ENCODE results near the gene GALNT6.
"Not testable (repeated sequence)": the region's sequence is repeated elsewhere in the genome, so short reads cannot be mapped to it uniquely, and the experiment has no call there.

The GALNT6 gene

GRCh38 chr12:51343201-51343600, 48.0 kb downstream of the GALNT6 start:
- H3K4me1 ChIP-seq (ENCODE audit: control insufficient read depth, low read length), result peaks cover 10% of the 10 kb centered on the region
- H3K27ac ChIP-seq (ENCODE audit: low read depth, low read length), result no peak overlapping the region
- peaks cover 35% of the 10 kb centered on the region for H3K27me3 ChIP-seq (ENCODE audit: control insufficient read depth, low read length)
- H3K9me2 ChIP-seq (replicated peaks; ENCODE audit: control insufficient read depth, low read length), result no peaks in the 10 kb centered on the region
- TF ChIP-seq CTCF (IDR thresholded peaks at IDR 0.05; ENCODE audit: low read depth, low read length, poor library complexity, severe bottlenecking), result no peak
- no peak for TF ChIP-seq EZH2phosphoT487 (IDR thresholded peaks at IDR 0.05; ENCODE audit: borderline replicate concordance, low read length)
- H3K79me2 ChIP-seq (ENCODE audit: control insufficient read depth, low read length), result no peaks in the 10 kb centered on the region
- no peaks in the 10 kb centered on the region for H3K9me3 ChIP-seq (ENCODE audit: control insufficient read depth, insufficient read depth, low read length)
- no peak overlapping the region for H3K4me2 ChIP-seq (ENCODE audit: low read length)
- H3K4me3 ChIP-seq (ENCODE audit: low read length), result no peak overlapping the region
- H3F3A ChIP-seq (ENCODE audit: control insufficient read depth, insufficient read depth), result no peaks in the 10 kb centered on the region
- 0 out of 2 replicates have a peak, but pooled peaks cover 3% of the 10 kb centered on the region for H4K20me1 ChIP-seq (ENCODE audit: control insufficient read depth, insufficient read depth, low read depth, low read length)
- no peaks in the 10 kb centered on the region for H3K36me3 ChIP-seq (ENCODE audit: control insufficient read depth, low read length)

- Histone ChIP-seq H3K4me1 (ENCODE audit: control insufficient read depth, low read length) (peaks cover 10% of the 10 kb centered on the region), H3K9me3 (ENCODE audit: control insufficient read depth, insufficient read depth, low read length) (no peaks in the 10 kb centered on the region), H3K27ac (ENCODE audit: low read depth, low read length) (no peak overlapping the region), H3K36me3 (ENCODE audit: control insufficient read depth, low read length) (no peaks in the 10 kb centered on the region), H3K4me2 (ENCODE audit: low read length) (no peak overlapping the region), H3K27me3 (ENCODE audit: control insufficient read depth, low read length) (peaks cover 32% of the 10 kb centered on the region), H3K4me3 (ENCODE audit: low read length) (no peak overlapping the region), H4K20me1 (ENCODE audit: control insufficient read depth, insufficient read depth, low read depth, low read length) (0 out of 2 replicates have a peak, but pooled peaks cover 3% of the 10 kb centered on the region), H3K79me2 (ENCODE audit: control insufficient read depth, low read length) (no peaks in the 10 kb centered on the region), H3F3A (ENCODE audit: control insufficient read depth, insufficient read depth) (no peaks in the 10 kb centered on the region), H3K9me2 (replicated peaks; ENCODE audit: control insufficient read depth, low read length) (no peaks in the 10 kb centered on the region)
- no peak for TF ChIP-seq EZH2phosphoT487 (IDR thresholded peaks at IDR 0.05; ENCODE audit: borderline replicate concordance, low read length)
Observed at GRCh38 chr12:51342416-51342815, 48.8 kb downstream of the GALNT6 start.

GRCh38 chr12:51341251-51342007, 49.8 kb downstream of the GALNT6 start:
- Histone ChIP-seq H3K4me1 (ENCODE audit: control insufficient read depth, low read length) (peaks cover 10% of the 10 kb centered on the region), H3K27ac (ENCODE audit: low read depth, low read length) (no peak overlapping the region), H3K9me3 (ENCODE audit: control insufficient read depth, insufficient read depth, low read length) (no peaks in the 10 kb centered on the region), H3K4me2 (ENCODE audit: low read length) (no peak overlapping the region), H3K79me2 (ENCODE audit: control insufficient read depth, low read length) (no peaks in the 10 kb centered on the region), H3F3A (ENCODE audit: control insufficient read depth, insufficient read depth) (no peaks in the 10 kb centered on the region), H3K27me3 (ENCODE audit: control insufficient read depth, low read length) (peaks cover 34% of the 10 kb centered on the region), H3K9me2 (replicated peaks; ENCODE audit: control insufficient read depth, low read length) (no peaks in the 10 kb centered on the region), H3K36me3 (ENCODE audit: control insufficient read depth, low read length) (no peaks in the 10 kb centered on the region), H4K20me1 (ENCODE audit: control insufficient read depth, insufficient read depth, low read depth, low read length) (0 out of 2 replicates have a peak, but pooled peaks cover 3% of the 10 kb centered on the region), H3K4me3 (ENCODE audit: low read length) (no peak overlapping the region)
- TF ChIP-seq EZH2phosphoT487 (IDR thresholded peaks at IDR 0.05; ENCODE audit: borderline replicate concordance, low read length) (no peak), CTCF (IDR thresholded peaks at IDR 0.05; ENCODE audit: low read depth, low read length, poor library complexity, severe bottlenecking) (peak; percentile 95)

- H3K9me3 ChIP-seq (ENCODE audit: control insufficient read depth, insufficient read depth, low read length), result no peaks in the 10 kb centered on the region
- H3K4me3 ChIP-seq (ENCODE audit: low read length), result no peak overlapping the region
- H3K79me2 ChIP-seq (ENCODE audit: control insufficient read depth, low read length), result no peaks in the 10 kb centered on the region
- H3K27me3 ChIP-seq (ENCODE audit: control insufficient read depth, low read length), result peaks cover 43% of the 10 kb centered on the region
- H3F3A ChIP-seq (ENCODE audit: control insufficient read depth, insufficient read depth), result no peaks in the 10 kb centered on the region
- no peak overlapping the region for H3K27ac ChIP-seq (ENCODE audit: low read depth, low read length)
- no peaks in the 10 kb centered on the region for H3K9me2 ChIP-seq (replicated peaks; ENCODE audit: control insufficient read depth, low read length)
- H3K4me2 ChIP-seq (ENCODE audit: low read length), result no peak overlapping the region
- 0 out of 2 replicates have a peak, but pooled peaks cover 3% of the 10 kb centered on the region for H4K20me1 ChIP-seq (ENCODE audit: control insufficient read depth, insufficient read depth, low read depth, low read length)
- H3K4me1 ChIP-seq (ENCODE audit: control insufficient read depth, low read length), result peaks cover 10% of the 10 kb centered on the region
- TF ChIP-seq CTCF (IDR thresholded peaks at IDR 0.05; ENCODE audit: low read depth, low read length, poor library complexity, severe bottlenecking) (no peak), EZH2phosphoT487 (IDR thresholded peaks at IDR 0.05; ENCODE audit: borderline replicate concordance, low read length) (no peak)
- H3K36me3 ChIP-seq (ENCODE audit: control insufficient read depth, low read length), result no peaks in the 10 kb centered on the region
Observed at GRCh38 chr12:51339750-51340149, 51.5 kb downstream of the GALNT6 start.

- not testable (repeated sequence) for H3K9me2 ChIP-seq (replicated peaks; ENCODE audit: control insufficient read depth, low read length); H3K79me2 ChIP-seq (ENCODE audit: control insufficient read depth, low read length); H3K4me1 ChIP-seq (ENCODE audit: control insufficient read depth, low read length); H4K20me1 ChIP-seq (ENCODE audit: control insufficient read depth, insufficient read depth, low read depth, low read length); H3K4me2 ChIP-seq (ENCODE audit: low read length); H3K36me3 ChIP-seq (ENCODE audit: control insufficient read depth, low read length); H3K4me3 ChIP-seq (ENCODE audit: low read length); H3F3A ChIP-seq (ENCODE audit: control insufficient read depth, insufficient read depth); H3K27ac ChIP-seq (ENCODE audit: low read depth, low read length); H3K9me3 ChIP-seq (ENCODE audit: control insufficient read depth, insufficient read depth, low read length)
- H3K27me3 ChIP-seq (ENCODE audit: control insufficient read depth, low read length), result peaks cover 38% of the 10 kb centered on the region
Observed at GRCh38 chr12:51337336-51337735, 53.9 kb downstream of the GALNT6 start.

Data from DOHH2 (cell line).